ENCODE data around the gene HMGN4. TPM values are rescaled to one million over a fixed set of nuclear protein-coding genes. Genes with fewer than 3 reads are reported as not detected.
A peak's percentile ranks its signal among the peaks of the same experiment; 100 is the strongest.

The HMGN4 gene
- total RNA-seq, 1 experiment from 2014 or later, result 54.8 TPM

GRCh38 chr6:26532699-26533531 is 5.3 kb upstream of the HMGN4 start:
- H3K9ac ChIP-seq (ENCODE audit: low read length), result peak overlapping the region; percentile 33; the same call in 1 of the 2 replicates
- H3K9me2 ChIP-seq (replicated peaks; ENCODE audit: low read length), result no peaks in the 10 kb centered on the region
- no peak for TF ChIP-seq EZH2phosphoT487 (IDR thresholded peaks at IDR 0.05; ENCODE audit: borderline replicate concordance, low read length)
- no peak for TF ChIP-seq EZH2 (IDR thresholded peaks at IDR 0.05; ENCODE audit: low read length, unreplicated experiment)
- no peak for TF ChIP-seq CTCF (conservative IDR thresholded peaks at IDR 0.05; ENCODE audit: low read depth, low read length)
- peak overlapping the region; percentile 90 for H2AFZ ChIP-seq (ENCODE audit: low read length)
- peaks cover 8% of the 10 kb centered on the region for H3K4me1 ChIP-seq (ENCODE audit: insufficient read depth, low read length)
- ATAC-seq, result peak; percentile 42
- ChIA-PET POLR2A (ENCODE audit: unreplicated experiment) (interaction anchor here (0.6 to 1.0 kb wide), 3 partner anchors 30 to 1360 kb away, joined by 3 to 7 read pairs (median 4); a partner anchor contains a TSS), CTCF (interaction anchor here (0.8 to 1.4 kb wide), 2 partner anchors 63 to 191 kb away, joined by 3 to 6 read pairs; no protein-coding TSS in a partner anchor)
- H4K20me1 ChIP-seq (ENCODE audit: low read length), result no peaks in the 10 kb centered on the region
- H3K27me3 ChIP-seq (ENCODE audit: low read length), result no peaks in the 10 kb centered on the region
- peaks cover 4% of the 10 kb centered on the region for H3F3A ChIP-seq (ENCODE audit: low read length, unreplicated experiment)
- no peaks in the 10 kb centered on the region for H3K36me3 ChIP-seq (ENCODE audit: low read depth, low read length)
- no peaks in the 10 kb centered on the region for H3K79me2 ChIP-seq (ENCODE audit: low read length)
- peak overlapping the region; percentile 84 for H3K4me3 ChIP-seq (ENCODE audit: low read length)
- DNase-seq, result peak; percentile 98
- no peak overlapping the region for H3K27ac ChIP-seq (ENCODE audit: low read length)
- BruUV-seq (replicated peaks), result no TSS peak
- H3K4me2 ChIP-seq (ENCODE audit: low read length), result peak overlapping the region; percentile 86
- intact Hi-C loops (cut with micrococcal nuclease), result loop anchor here (1.0 kb wide), 1 partner anchor 192 kb away; no protein-coding TSS in a partner anchor
- H3K9me3 ChIP-seq (ENCODE audit: low read length), result no peaks in the 10 kb centered on the region

GRCh38 chr6:26533532-26533931 is 4.6 kb upstream of the HMGN4 start:
- intact Hi-C loops (cut with micrococcal nuclease), result loop anchor here (1.0 kb wide), 1 partner anchor 192 kb away; no protein-coding TSS in a partner anchor
- ATAC-seq, result no peak
- TF ChIP-seq EZH2 (IDR thresholded peaks at IDR 0.05; ENCODE audit: low read length, unreplicated experiment), result no peak
- no peak for TF ChIP-seq CTCF (conservative IDR thresholded peaks at IDR 0.05; ENCODE audit: low read depth, low read length)
- TF ChIP-seq EZH2phosphoT487 (IDR thresholded peaks at IDR 0.05; ENCODE audit: borderline replicate concordance, low read length), result no peak

More at GRCh38 chr6:26533532-26533931, 4.6 kb upstream of the HMGN4 start:
- peak overlapping the region; percentile 84 for H3K4me3 ChIP-seq (ENCODE audit: low read length)
- H2AFZ ChIP-seq (ENCODE audit: low read length), result peak overlapping the region; percentile 90
- no peak overlapping the region for H3K27ac ChIP-seq (ENCODE audit: low read length)
- H3K36me3 ChIP-seq (ENCODE audit: low read depth, low read length), result no peaks in the 10 kb centered on the region
- H4K20me1 ChIP-seq (ENCODE audit: low read length), result no peaks in the 10 kb centered on the region
- peaks cover 4% of the 10 kb centered on the region for H3F3A ChIP-seq (ENCODE audit: low read length, unreplicated experiment)
- H3K9ac ChIP-seq (ENCODE audit: low read length), result peak overlapping the region; percentile 33; the same call in 1 of the 2 replicates
- peak overlapping the region; percentile 86 for H3K4me2 ChIP-seq (ENCODE audit: low read length)
- H3K4me1 ChIP-seq (ENCODE audit: insufficient read depth, low read length), result peaks cover 8% of the 10 kb centered on the region
- DNase-seq, result no peak
- no peaks in the 10 kb centered on the region for H3K9me3 ChIP-seq (ENCODE audit: low read length)
- no peaks in the 10 kb centered on the region for H3K9me2 ChIP-seq (replicated peaks; ENCODE audit: low read length)
- POLR2A ChIA-PET (ENCODE audit: unreplicated experiment), result interaction anchor here (0.6 to 1.0 kb wide), 3 partner anchors 30 to 1360 kb away, joined by 3 to 7 read pairs (median 4); a partner anchor contains a TSS
- H3K79me2 ChIP-seq (ENCODE audit: low read length), result peaks cover 2% of the 10 kb centered on the region
- no peaks in the 10 kb centered on the region for H3K27me3 ChIP-seq (ENCODE audit: low read length)
- BruUV-seq (replicated peaks), result no TSS peak
- CTCF ChIA-PET, result interaction anchor here (0.8 to 1.4 kb wide), 2 partner anchors 62 to 192 kb away, joined by 3 to 6 read pairs; no protein-coding TSS in a partner anchor
